Measurements from ENCODE around the gene NFS1. TPM values are rescaled to one million over a fixed set of nuclear protein-coding genes. Genes with fewer than 3 reads are reported as not detected.
"Not testable (repeated sequence)": the region's sequence is repeated elsewhere in the genome, so short reads cannot be mapped to it uniquely, and the experiment has no call there.

Gene NFS1
- total RNA-seq, 1 donor from 2014 or later, result 11.5 TPM

DNA sequence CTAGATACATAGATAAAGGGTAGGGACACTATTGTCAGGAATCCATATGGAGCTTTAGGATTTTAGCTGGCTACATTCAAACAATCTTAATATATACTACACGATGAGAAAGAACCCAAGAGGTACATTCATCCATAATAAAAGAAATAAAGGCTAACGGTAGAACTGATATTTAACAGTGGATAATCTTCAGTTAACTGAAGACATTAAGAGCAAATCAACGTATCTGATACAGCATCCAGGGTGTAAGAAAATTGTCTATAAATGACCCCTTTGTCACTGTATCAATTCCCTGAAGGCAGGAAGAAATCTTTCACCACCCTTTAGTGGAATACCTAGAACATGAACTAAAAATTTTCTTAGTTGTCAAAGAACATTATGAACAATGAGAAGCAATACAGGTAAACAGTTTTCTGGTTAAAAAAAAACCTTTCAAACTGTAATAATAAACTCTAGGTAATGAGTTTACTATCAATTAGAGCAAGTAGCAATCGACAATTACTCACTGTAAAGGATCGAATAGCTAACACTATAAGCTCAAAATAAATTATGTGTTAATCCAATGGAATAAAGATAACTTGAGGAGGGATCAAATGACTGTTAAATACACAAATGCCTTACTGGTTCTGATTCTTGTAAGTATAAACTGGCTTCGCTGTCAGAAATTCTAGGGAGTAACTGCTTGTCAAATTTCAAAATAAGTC lies 11.9 kb upstream of the NFS1 start:
- Histone ChIP-seq H3K4me3 (ENCODE audit: low read length in 3 of 3) (no peak overlapping the region), H3K27ac (ENCODE audit: low read depth, low read length) (no peak overlapping the region), H3K9me3 (ENCODE audit: control insufficient read depth in 3 of 3, low read length in 3 of 3) (no peaks in the 10 kb centered on the region), H3K4me1 (ENCODE audit: control insufficient read depth in 3 of 3, insufficient read depth in 3 of 3, low read length in 3 of 3) (peaks cover 2 to 24% (median 18%) of the 10 kb centered on the region in 3 donors), H3K9ac (ENCODE audit: low read depth in 1 of 3, low read length in 3 of 3) (no peak overlapping the region), H3K27me3 (ENCODE audit: control insufficient read depth in 3 of 3, insufficient read depth in 3 of 3, low read length in 3 of 3) (no peaks in the 10 kb centered on the region), H3K36me3 (ENCODE audit: control insufficient read depth in 3 of 3, insufficient read depth in 3 of 3, low read length in 3 of 3) (peaks cover 41 to 65% (median 62%) of the 10 kb centered on the region in 3 donors)

DNA sequence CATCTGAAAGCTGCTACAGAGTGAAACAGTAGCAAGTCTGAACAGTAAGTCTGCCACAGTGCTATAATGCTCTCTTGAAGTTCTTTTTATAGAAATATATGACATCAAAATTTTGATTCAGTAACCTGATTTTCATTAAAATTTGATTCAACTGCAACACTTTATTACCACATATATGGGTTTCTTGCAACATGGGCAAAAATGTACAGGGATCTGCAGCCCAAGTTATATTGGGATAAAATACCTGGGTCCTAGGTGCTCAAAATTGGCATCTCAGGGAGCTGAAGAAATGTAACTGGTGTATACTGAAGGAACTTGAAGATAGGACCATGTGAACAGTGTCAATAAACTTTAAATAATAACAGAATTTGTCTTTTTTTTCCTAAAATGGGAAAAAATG lies 10.9 kb upstream of the NFS1 start:
- Histone ChIP-seq H3K27ac (ENCODE audit: low read depth, low read length) (no peak overlapping the region), H3K4me1 (ENCODE audit: control insufficient read depth in 3 of 3, insufficient read depth in 3 of 3, low read length in 3 of 3) (peaks cover 2 to 16% (median 15%) of the 10 kb centered on the region in 3 donors), H3K36me3 (ENCODE audit: control insufficient read depth in 3 of 3, insufficient read depth in 3 of 3, low read length in 3 of 3) (peaks cover 38 to 65% (median 61%) of the 10 kb centered on the region in 3 donors), H3K4me3 (ENCODE audit: low read length in 3 of 3) (no peak overlapping the region), H3K9me3 (ENCODE audit: control insufficient read depth in 3 of 3, low read length in 3 of 3) (no peaks in the 10 kb centered on the region), H3K9ac (ENCODE audit: low read depth in 1 of 3, low read length in 3 of 3) (no peak overlapping the region), H3K27me3 (ENCODE audit: control insufficient read depth in 3 of 3, insufficient read depth in 3 of 3, low read length in 3 of 3) (no peaks in the 10 kb centered on the region)

DNA sequence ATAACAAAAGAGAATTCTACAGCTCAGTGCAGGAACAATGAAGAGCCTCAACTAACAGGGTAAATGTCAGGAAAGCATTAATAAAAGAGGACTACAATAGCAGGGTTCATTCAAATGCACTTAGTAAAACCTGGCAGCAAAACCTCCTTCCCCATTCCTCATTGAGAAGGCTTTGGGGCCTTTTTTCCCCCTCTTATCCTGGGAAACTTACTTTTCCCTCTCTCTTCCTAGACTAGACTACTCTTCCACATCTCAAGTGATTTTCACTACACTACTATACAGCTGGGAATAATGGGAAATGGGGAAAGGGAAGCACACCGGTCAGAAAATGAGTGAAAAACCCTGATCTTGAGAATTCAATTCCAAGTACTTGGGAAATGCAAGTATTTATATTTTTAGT lies 10.1 kb upstream of the NFS1 start:
- H3K36me3 ChIP-seq (ENCODE audit: control insufficient read depth in 3 of 3, insufficient read depth in 3 of 3, low read length in 3 of 3), result peaks cover 40 to 70% (median 68%) of the 10 kb centered on the region in 3 donors
- no peak overlapping the region for H3K27ac ChIP-seq (ENCODE audit: low read depth, low read length)
- H3K4me3 ChIP-seq (ENCODE audit: low read length in 3 of 3), result no peak overlapping the region
- no peak overlapping the region for H3K9ac ChIP-seq (ENCODE audit: low read depth in 1 of 3, low read length in 3 of 3)
- H3K27me3 ChIP-seq (ENCODE audit: control insufficient read depth in 3 of 3, insufficient read depth in 3 of 3, low read length in 3 of 3), result no peaks in the 10 kb centered on the region
- H3K4me1 ChIP-seq (ENCODE audit: control insufficient read depth in 3 of 3, insufficient read depth in 3 of 3, low read length in 3 of 3), result peaks cover 2 to 15% (median 15%) of the 10 kb centered on the region in 3 donors
- H3K9me3 ChIP-seq (ENCODE audit: control insufficient read depth in 3 of 3, low read length in 3 of 3), result no peaks in the 10 kb centered on the region

- Histone ChIP-seq H3K27ac (ENCODE audit: low read depth, low read length) (no peak overlapping the region), H3K4me1 (ENCODE audit: control insufficient read depth in 3 of 3, insufficient read depth in 3 of 3, low read length in 3 of 3) (peaks cover 2 to 15% (median 15%) of the 10 kb centered on the region in 3 donors), H3K4me3 (ENCODE audit: low read length in 3 of 3) (no peak overlapping the region), H3K9ac (ENCODE audit: low read depth in 1 of 3, low read length in 3 of 3) (no peak overlapping the region), H3K36me3 (ENCODE audit: control insufficient read depth in 3 of 3, insufficient read depth in 3 of 3, low read length in 3 of 3) (peaks cover 37 to 70% (median 66%) of the 10 kb centered on the region in 3 donors), H3K27me3 (ENCODE audit: control insufficient read depth in 3 of 3, insufficient read depth in 3 of 3, low read length in 3 of 3) (no peaks in the 10 kb centered on the region), H3K9me3 (ENCODE audit: control insufficient read depth in 3 of 3, low read length in 3 of 3) (no peaks in the 10 kb centered on the region)
These were observed 9.3 kb upstream of the NFS1 start for GRCh38 chr20:35708502-35708901.

- not testable (repeated sequence) for H3K9ac ChIP-seq (ENCODE audit: low read depth in 1 of 3, low read length in 3 of 3); H3K27ac ChIP-seq (ENCODE audit: low read depth, low read length); H3K27me3 ChIP-seq (ENCODE audit: control insufficient read depth in 3 of 3, insufficient read depth in 3 of 3, low read length in 3 of 3); H3K4me3 ChIP-seq (ENCODE audit: low read length in 3 of 3); H3K9me3 ChIP-seq (ENCODE audit: control insufficient read depth in 3 of 3, low read length in 3 of 3)
- H3K36me3 ChIP-seq (ENCODE audit: control insufficient read depth in 3 of 3, insufficient read depth in 3 of 3, low read length in 3 of 3), result peaks cover 33 to 63% (median 58%) of the 10 kb centered on the region in 3 donors
- H3K4me1 ChIP-seq (ENCODE audit: control insufficient read depth in 3 of 3, insufficient read depth in 3 of 3, low read length in 3 of 3), result peaks cover 9 to 17% (median 12%) of the 10 kb centered on the region in 3 donors
These were observed 7.7 kb upstream of the NFS1 start for GRCh38 chr20:35706591-35707529.

DNA sequence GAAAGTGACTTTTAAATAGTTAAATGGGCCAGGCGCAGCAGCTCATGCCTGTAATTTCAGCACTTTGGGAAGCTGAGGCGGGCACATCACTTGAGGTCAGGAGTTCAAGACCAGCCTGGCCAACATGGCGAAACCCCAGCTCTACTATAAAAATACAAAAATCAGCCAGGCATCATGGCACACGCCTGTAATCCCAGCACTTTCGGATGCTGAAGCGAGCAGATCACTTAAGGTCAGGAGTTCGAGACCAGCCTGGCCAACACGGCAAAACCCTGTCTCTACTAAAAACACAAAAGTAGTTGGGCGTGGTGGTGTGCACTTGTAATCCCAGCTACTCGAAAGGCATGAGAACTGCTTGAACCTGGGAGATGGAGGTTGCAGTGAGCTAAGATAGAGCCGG lies 6.7 kb upstream of the NFS1 start:
- not testable (repeated sequence) for H3K27me3 ChIP-seq (ENCODE audit: control insufficient read depth in 3 of 3, insufficient read depth in 3 of 3, low read length in 3 of 3); H3K4me1 ChIP-seq (ENCODE audit: control insufficient read depth in 3 of 3, insufficient read depth in 3 of 3, low read length in 3 of 3); H3K27ac ChIP-seq (ENCODE audit: low read depth, low read length); H3K4me3 ChIP-seq (ENCODE audit: low read length in 3 of 3); H3K9me3 ChIP-seq (ENCODE audit: control insufficient read depth in 3 of 3, low read length in 3 of 3); H3K9ac ChIP-seq (ENCODE audit: low read depth in 1 of 3, low read length in 3 of 3)
- peaks cover 33 to 59% (median 59%) of the 10 kb centered on the region in 3 donors for H3K36me3 ChIP-seq (ENCODE audit: control insufficient read depth in 3 of 3, insufficient read depth in 3 of 3, low read length in 3 of 3)

- Histone ChIP-seq H3K9ac (ENCODE audit: low read depth in 1 of 3, low read length in 3 of 3) (no peak overlapping the region), H3K36me3 (ENCODE audit: control insufficient read depth in 3 of 3, insufficient read depth in 3 of 3, low read length in 3 of 3) (peaks cover 33 to 48% (median 48%) of the 10 kb centered on the region in 3 donors), H3K9me3 (ENCODE audit: control insufficient read depth in 3 of 3, low read length in 3 of 3) (no peaks in the 10 kb centered on the region), H3K4me3 (ENCODE audit: low read length in 3 of 3) (no peak overlapping the region), H3K4me1 (ENCODE audit: control insufficient read depth in 3 of 3, insufficient read depth in 3 of 3, low read length in 3 of 3) (peaks cover 17% of the 10 kb centered on the region in 3 donors), H3K27ac (ENCODE audit: low read depth, low read length) (no peak overlapping the region), H3K27me3 (ENCODE audit: control insufficient read depth in 3 of 3, insufficient read depth in 3 of 3, low read length in 3 of 3) (no peaks in the 10 kb centered on the region)
These were observed 5.5 kb upstream of the NFS1 start for GRCh38 chr20:35704514-35705261.

DNA sequence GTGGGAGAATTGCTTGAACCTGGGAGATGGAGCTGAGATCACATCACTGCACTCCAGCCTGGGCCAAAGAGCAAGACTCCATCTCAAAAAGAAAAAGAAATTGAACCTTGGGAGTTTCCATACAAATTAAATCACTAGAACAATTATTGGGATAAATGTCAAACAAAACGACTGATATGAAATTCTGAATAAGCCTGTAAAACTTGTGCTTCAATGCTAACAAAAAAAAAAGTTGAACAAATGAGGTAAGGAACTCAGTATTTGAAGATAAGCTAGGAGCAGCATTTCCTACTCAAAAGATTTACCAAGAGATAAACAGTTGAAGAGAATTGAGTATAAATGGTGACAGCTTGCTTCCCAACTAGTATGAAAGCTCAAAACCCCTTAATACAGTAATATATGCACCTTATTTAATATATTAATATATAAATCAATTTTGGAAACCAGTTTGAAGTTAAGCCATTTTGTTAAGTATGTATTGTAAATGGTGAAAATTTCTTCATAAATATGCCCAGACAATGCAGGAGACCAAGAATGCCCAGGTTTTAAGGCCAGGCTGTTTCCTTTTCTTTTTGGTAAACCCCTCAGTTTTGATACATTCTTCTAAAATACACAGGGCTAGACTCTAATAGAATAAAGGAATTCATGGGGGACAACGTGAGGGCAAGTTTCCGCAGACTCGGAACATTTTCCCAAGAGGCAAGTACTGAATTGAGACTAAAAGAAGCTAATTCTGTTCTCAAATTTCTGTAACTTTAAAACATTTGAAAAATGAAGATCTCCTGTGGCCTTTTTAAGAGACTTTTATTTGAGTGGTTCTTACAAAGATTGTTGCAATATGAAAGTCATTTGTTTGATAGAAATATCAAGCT lies 3.9 kb upstream of the NFS1 start:
- no peaks in the 10 kb centered on the region for H3K27me3 ChIP-seq (ENCODE audit: control insufficient read depth in 3 of 3, insufficient read depth in 3 of 3, low read length in 3 of 3)
- H3K9me3 ChIP-seq (ENCODE audit: control insufficient read depth in 3 of 3, low read length in 3 of 3), result no peaks in the 10 kb centered on the region
- no peak overlapping the region for H3K4me3 ChIP-seq (ENCODE audit: low read length in 3 of 3)
- peaks cover 32 to 37% (median 34%) of the 10 kb centered on the region in 3 donors for H3K36me3 ChIP-seq (ENCODE audit: control insufficient read depth in 3 of 3, insufficient read depth in 3 of 3, low read length in 3 of 3)
- peaks cover 24 to 26% (median 25%) of the 10 kb centered on the region in 3 donors for H3K4me1 ChIP-seq (ENCODE audit: control insufficient read depth in 3 of 3, insufficient read depth in 3 of 3, low read length in 3 of 3)
- H3K9ac ChIP-seq (ENCODE audit: low read depth in 1 of 3, low read length in 3 of 3), result no peak overlapping the region
- H3K27ac ChIP-seq (ENCODE audit: low read depth, low read length), result peak overlapping the region; percentile 8

Data from skeletal muscle tissue (tissue), 4 donors.